ENCODE measurements around the gene ERGIC3. TPM values are rescaled to one million over a fixed set of nuclear protein-coding genes. Genes with fewer than 3 reads are reported as not detected.

ERGIC3 gene
- polyA plus RNA-seq, 1 experiment: 917 TPM

DNA sequence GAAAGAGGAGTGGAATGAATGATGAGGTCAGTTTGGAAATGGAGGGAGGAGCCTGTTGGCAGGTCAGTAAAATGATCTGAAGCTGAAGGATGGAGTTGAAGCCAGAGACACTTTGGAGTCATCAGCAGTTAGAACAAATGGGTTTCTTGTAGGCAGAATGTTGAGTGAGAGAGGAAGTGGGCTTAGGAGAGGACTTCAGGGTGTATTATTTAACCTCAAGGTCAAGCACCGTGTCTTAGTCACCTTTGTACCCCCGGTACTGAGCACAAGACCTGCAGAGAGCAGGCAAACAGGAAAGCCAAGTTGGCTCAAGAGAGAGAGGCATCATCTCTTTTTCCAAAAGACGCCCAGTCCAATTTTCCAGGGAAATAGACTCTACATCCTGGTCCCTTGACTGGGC is 35.7 kb upstream of the ERGIC3 start:
- H3K27me3 ChIP-seq (ENCODE audit: control insufficient read depth, insufficient read depth, low read length): no peaks in the 10 kb centered on the region
- TF ChIP-seq, protein P1, sequence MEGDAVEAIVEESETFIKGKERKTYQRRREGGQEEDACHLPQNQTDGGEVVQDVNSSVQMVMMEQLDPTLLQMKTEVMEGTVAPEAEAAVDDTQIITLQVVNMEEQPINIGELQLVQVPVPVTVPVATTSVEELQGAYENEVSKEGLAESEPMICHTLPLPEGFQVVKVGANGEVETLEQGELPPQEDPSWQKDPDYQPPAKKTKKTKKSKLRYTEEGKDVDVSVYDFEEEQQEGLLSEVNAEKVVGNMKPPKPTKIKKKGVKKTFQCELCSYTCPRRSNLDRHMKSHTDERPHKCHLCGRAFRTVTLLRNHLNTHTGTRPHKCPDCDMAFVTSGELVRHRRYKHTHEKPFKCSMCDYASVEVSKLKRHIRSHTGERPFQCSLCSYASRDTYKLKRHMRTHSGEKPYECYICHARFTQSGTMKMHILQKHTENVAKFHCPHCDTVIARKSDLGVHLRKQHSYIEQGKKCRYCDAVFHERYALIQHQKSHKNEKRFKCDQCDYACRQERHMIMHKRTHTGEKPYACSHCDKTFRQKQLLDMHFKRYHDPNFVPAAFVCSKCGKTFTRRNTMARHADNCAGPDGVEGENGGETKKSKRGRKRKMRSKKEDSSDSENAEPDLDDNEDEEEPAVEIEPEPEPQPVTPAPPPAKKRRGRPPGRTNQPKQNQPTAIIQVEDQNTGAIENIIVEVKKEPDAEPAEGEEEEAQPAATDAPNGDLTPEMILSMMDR (IDR thresholded peaks at IDR 0.05; ENCODE audit: insufficient read depth, low read depth, low read length): no peak
- ChIA-PET CTCF (interaction anchor here (0.8 to 1.7 kb wide), 2 partner anchors 10 to 45 kb away, joined by 3 read pairs; no protein-coding TSS in a partner anchor), POLR2A (no interaction called here)
- DNase-seq (ENCODE audit: low read depth): no peak
- peaks cover 31% of the 10 kb centered on the region for H3K36me3 ChIP-seq (ENCODE audit: control insufficient read depth, insufficient read depth, low read length)
- no peak overlapping the region for H3K4me3 ChIP-seq (ENCODE audit: low read depth, low read length)

DNA sequence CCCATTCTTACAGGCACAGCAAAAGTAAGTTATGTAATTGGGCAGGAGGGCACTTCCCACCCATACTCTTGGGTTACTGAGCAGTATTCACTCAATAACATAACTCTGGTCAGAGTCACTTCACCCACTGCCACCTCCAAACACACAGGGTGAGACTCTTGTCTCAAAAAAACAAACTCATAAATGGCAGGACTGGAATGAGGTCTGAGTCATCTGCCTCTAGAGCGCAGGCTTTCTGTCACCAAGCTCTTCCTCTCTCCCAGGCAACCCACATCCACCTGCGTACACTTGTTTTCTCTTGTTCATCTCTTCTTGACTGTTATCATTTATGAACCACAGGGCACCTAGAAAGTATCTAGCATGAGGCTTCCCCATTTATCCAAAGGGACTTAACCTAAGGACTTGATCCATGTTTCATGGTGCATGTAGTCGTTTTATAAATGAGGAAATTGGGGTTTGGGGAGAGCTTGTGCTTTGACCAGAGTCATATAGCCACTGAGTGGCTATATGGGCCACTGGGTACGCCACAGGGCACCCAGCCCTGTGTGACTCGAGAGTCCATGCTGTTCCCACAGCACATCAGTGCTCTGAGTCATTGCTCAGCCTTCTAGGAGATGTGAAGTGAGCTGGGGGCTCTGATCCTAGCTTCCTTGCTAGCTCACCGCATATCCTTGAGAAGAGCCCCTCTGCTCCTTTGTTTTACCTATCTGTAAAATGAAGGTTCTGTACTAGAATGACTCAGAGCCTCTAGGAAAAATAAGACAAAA is 34.8 kb upstream of the ERGIC3 start:
- no peak overlapping the region for H3K4me3 ChIP-seq (ENCODE audit: low read depth, low read length)
- no peaks in the 10 kb centered on the region for H3K27me3 ChIP-seq (ENCODE audit: control insufficient read depth, insufficient read depth, low read length)
- TF ChIP-seq, protein P1 (IDR thresholded peaks at IDR 0.05; ENCODE audit: insufficient read depth, low read depth, low read length): no peak
- CTCF ChIA-PET: interaction anchor here (1.7 kb wide), 1 partner anchor 46 kb away, joined by 3 read pairs; no protein-coding TSS in a partner anchor
- peaks cover 32% of the 10 kb centered on the region for H3K36me3 ChIP-seq (ENCODE audit: control insufficient read depth, insufficient read depth, low read length)
- peak; percentile 9 for DNase-seq (ENCODE audit: low read depth)
- POLR2A ChIA-PET: no interaction called here

DNA sequence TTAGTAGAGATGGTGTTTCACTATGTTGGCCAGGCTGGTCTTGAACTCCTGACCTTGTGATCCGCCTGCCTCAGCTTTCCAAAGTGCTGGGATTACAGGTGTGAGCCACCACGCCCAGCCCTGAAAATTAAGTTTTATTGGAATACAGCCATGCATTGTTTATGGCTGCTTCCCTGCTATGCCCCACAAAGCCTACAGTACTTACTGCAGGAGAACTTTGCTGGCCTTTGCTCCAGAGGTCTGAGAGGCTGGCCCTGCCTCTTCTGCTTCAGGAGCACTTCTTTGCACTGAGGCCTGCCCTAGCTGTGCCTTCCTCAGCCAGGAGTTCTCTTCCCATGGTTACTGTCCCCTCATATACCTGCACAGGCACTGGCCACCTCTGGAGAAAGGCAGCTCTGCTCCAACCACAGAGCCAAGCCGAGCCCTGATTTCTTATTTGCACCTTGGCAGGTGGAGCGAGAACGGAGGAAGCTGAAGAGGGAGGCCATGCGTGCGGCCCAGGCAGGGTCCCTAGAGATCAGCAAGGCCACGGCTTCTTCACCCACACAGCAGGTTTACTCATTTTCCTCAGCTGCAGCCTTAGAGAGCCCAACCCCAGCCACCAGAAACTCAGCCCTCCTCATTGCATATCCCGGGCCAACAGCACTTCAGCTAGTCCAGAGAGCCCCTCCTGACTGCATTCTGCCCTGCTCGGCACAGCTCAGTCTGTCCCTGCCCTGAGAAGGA is 33.2 kb upstream of the ERGIC3 start:
- TF ChIP-seq, protein P1 (IDR thresholded peaks at IDR 0.05; ENCODE audit: insufficient read depth, low read depth, low read length): no peak
- POLR2A ChIA-PET: no interaction called here
- H3K36me3 ChIP-seq (ENCODE audit: control insufficient read depth, insufficient read depth, low read length): peaks cover 28% of the 10 kb centered on the region

DNA sequence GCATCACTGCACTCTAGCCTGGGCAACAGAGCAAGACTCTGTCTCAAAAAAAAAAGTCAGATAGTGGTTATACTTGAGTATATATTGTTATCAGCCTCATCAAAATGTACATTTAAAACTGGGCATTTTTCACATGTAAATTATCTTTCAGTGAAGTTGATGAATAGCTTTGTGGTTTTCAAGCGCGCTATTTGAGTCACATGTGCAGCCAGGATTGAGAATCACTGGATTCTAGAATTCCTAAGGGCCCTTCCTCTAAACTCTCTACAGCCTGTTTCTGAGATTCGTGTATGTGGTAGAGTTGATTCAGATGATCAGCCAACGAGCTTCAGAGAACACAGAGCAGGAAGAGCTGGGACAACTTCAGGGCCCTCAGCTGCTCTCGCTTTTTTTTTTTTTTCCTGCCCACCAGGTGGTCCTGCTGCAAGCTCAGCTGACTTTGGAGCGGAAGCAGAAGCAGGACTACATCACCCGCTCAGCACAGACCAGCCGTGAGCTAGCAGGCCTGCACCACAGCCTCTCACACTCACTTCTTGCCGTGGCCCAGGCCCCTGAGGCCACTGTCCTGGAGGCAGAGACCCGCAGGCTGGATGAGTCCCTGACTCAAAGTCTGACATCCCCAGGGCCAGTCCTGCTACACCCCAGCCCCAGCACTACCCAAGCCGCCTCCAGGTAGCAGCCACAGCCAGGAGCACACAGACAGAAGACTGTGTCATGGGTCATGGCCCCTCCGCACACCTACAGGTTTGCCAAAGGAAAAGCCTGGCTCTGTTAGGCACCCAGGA is 30.7 kb upstream of the ERGIC3 start:
- DNase-seq (ENCODE audit: low read depth): no peak
- POLR2A ChIA-PET: no interaction called here
- Histone ChIP-seq H3K4me3 (ENCODE audit: low read depth, low read length) (no peak overlapping the region), H3K36me3 (ENCODE audit: control insufficient read depth, insufficient read depth, low read length) (peaks cover 22% of the 10 kb centered on the region), H3K27me3 (ENCODE audit: control insufficient read depth, insufficient read depth, low read length) (no peaks in the 10 kb centered on the region)
- TF ChIP-seq, protein P1 (IDR thresholded peaks at IDR 0.05; ENCODE audit: insufficient read depth, low read depth, low read length): no peak
- CTCF ChIA-PET: interaction anchor here (0.7 to 1.3 kb wide), 6 partner anchors 19 to 492 kb away, joined by 3 to 5 read pairs (median 4); no protein-coding TSS in a partner anchor

More for the DNA sequence above, 33.2 kb upstream of the ERGIC3 start:
- no peak for DNase-seq (ENCODE audit: low read depth)
- CTCF ChIA-PET: interaction anchor here (0.9 kb wide), 1 partner anchor 192 kb away, joined by 3 read pairs; no protein-coding TSS in a partner anchor
- Histone ChIP-seq H3K27me3 (ENCODE audit: control insufficient read depth, insufficient read depth, low read length) (no peaks in the 10 kb centered on the region), H3K4me3 (ENCODE audit: low read depth, low read length) (no peak overlapping the region)
